CD8-positive, alpha-beta memory T cell (primary cell): ENCODE data around the gene DOP1A. TPM values are rescaled to one million over a fixed set of nuclear protein-coding genes. Genes with fewer than 3 reads are reported as not detected.

ENCODE experiments used
- CTCF ChIA-PET: fragments of 350-600 bp; sonication (Branson Sonifier 250); formaldehyde crosslinking; loops from one replicate; lab custom pipeline; 2021; ENCODE audit warnings: antibody characterized with exemption; lab: Charles Lee
- POLR2A ChIA-PET: fragments of 350-600 bp; sonication (Branson Sonifier 250); formaldehyde crosslinking; loops from one replicate; lab custom pipeline; 2021; ENCODE audit warnings: antibody characterized with exemption; lab: Charles Lee
- DNase-seq, 5 donors: peaks; one replicate each; pipeline versions ENCODE4 v3.0.0 to v3.0.0-alpha.2; 2020 to 2022; ENCODE audit warnings: mixed read lengths in 1 of 5
- H3K27ac ChIP-seq: one replicate; pipeline ENCODE4 v1.7.0; 2013; ENCODE audit warnings: low read depth, mild to moderate bottlenecking, low read length, moderate library complexity
- H3K27me3 ChIP-seq: 2 replicates; pipeline ENCODE4 v1.7.0; 2013; ENCODE audit warnings: low read length, mild to moderate bottlenecking; ENCODE audit not compliant: insufficient read depth, poor library complexity, severe bottlenecking
- H3K36me3 ChIP-seq: 2 replicates; pipeline ENCODE4 v1.7.0; 2013; ENCODE audit warnings: mild to moderate bottlenecking, low read length, moderate library complexity; ENCODE audit not compliant: insufficient read depth
- H3K4me1 ChIP-seq: 2 replicates; pipeline ENCODE4 v1.7.0; 2013; ENCODE audit warnings: mild to moderate bottlenecking, low read length, moderate library complexity; ENCODE audit not compliant: insufficient read depth
- H3K4me3 ChIP-seq: 2 replicates; pipeline ENCODE4 v1.7.0; 2013; ENCODE audit warnings: mild to moderate bottlenecking, low read length
- H3K9me3 ChIP-seq: 2 replicates; pipeline ENCODE4 v1.7.0; 2013; ENCODE audit warnings: mild to moderate bottlenecking, low read length
- H3K27ac Mint-ChIP-seq, 8 donors: one replicate each; pipeline ENCODE4 v1.8.0; 2020 to 2021; ENCODE audit warnings: mixed read lengths in 8 of 8, mild to moderate bottlenecking in 6 of 8, inconsistent platforms in 3 of 8, moderate library complexity in 3 of 8
- H3K27me3 Mint-ChIP-seq, 2 donors: one replicate each; pipeline ENCODE4 v1.8.0; 2020 to 2021; ENCODE audit warnings: mixed read lengths in 2 of 2, mild to moderate bottlenecking in 1 of 2, moderate library complexity in 1 of 2
- H3K36me3 Mint-ChIP-seq, 3 donors: one replicate each; pipeline ENCODE4 v1.8.0; 2020 to 2021; ENCODE audit warnings: mixed read lengths in 3 of 3, inconsistent platforms in 1 of 3, mild to moderate bottlenecking in 1 of 3
- H3K4me1 Mint-ChIP-seq, 3 donors: one replicate each; pipeline ENCODE4 v1.8.0; 2020 to 2021; ENCODE audit warnings: mixed read lengths in 3 of 3, inconsistent platforms in 1 of 3, mild to moderate bottlenecking in 1 of 3
- H3K4me3 Mint-ChIP-seq, 7 donors: one replicate each; pipeline ENCODE4 v1.8.0; 2020 to 2021; ENCODE audit warnings: mixed read lengths in 7 of 7, mild to moderate bottlenecking in 6 of 7, moderate library complexity in 4 of 7, inconsistent platforms in 2 of 7
- H3K9me3 Mint-ChIP-seq, 5 donors: one replicate each; pipeline ENCODE4 v1.8.0; 2020 to 2022; ENCODE audit warnings: mixed read lengths in 5 of 5, mild to moderate bottlenecking in 3 of 5, moderate library complexity in 2 of 5, inconsistent platforms in 1 of 5
- polyA plus RNA-seq: library from polyadenylated mRNA; unstranded; fragments of 300-500 nt; fragmentation: Illumina TruSeq; gene quantifications from one replicate; pipeline ENCODE4 v1.2.3, GENCODE V29; 2021
- total RNA-seq, 2 experiments: library from RNA; stranded (reverse); gene quantifications; one replicate each; pipeline ENCODE4 v1.2.3, GENCODE V29; 2021

DOP1A gene
- total and polyA plus RNA-seq, 3 experiments from 2014 or later: 4.7 to 9.7 (median 8.5) TPM

DNA sequence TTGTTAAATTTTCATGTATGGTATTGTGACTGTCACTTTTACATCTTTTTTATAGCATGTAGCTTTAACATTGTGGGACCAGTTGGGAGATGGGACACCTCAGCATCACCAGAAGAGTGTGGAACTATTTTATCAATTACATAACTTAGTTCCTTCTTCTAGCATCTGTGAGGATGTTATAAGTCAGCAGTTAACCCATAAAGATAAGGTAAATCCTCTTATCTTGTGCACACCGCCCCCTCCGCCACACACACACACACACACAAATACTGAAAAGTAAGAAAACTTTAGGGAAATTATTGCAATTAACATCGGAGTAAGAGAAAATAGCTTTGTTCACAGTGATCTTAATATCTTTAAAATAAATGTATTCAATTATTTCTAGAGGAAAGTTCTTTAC is 64.7 kb downstream of the DOP1A start:
- Mint-ChIP-seq H3K9me3 (no peaks in the 10 kb centered on the region), H3K36me3 (peaks cover 9 to 74% (median 32%) of the 10 kb centered on the region in 3 donors), H3K27me3 (no peaks in the 10 kb centered on the region), H3K27ac (peak overlapping the region in 1 of 8 donors; percentile 2), H3K4me3 (no peak overlapping the region), H3K4me1 (no peaks in the 10 kb centered on the region)
- CTCF ChIA-PET: no interaction called here
- no peak overlapping the region for H3K4me3 ChIP-seq
- peaks cover 13% of the 10 kb centered on the region for H3K36me3 ChIP-seq
- POLR2A ChIA-PET: interaction anchor here (0.6 kb wide), 1 partner anchor 82 kb away, joined by 4 read pairs; no protein-coding TSS in a partner anchor
- no peaks in the 10 kb centered on the region for H3K4me1 ChIP-seq
- H3K9me3 ChIP-seq: no peaks in the 10 kb centered on the region
- H3K27me3 ChIP-seq: no peaks in the 10 kb centered on the region
- H3K27ac ChIP-seq: no peak overlapping the region
- DNase-seq: no peak

DNA sequence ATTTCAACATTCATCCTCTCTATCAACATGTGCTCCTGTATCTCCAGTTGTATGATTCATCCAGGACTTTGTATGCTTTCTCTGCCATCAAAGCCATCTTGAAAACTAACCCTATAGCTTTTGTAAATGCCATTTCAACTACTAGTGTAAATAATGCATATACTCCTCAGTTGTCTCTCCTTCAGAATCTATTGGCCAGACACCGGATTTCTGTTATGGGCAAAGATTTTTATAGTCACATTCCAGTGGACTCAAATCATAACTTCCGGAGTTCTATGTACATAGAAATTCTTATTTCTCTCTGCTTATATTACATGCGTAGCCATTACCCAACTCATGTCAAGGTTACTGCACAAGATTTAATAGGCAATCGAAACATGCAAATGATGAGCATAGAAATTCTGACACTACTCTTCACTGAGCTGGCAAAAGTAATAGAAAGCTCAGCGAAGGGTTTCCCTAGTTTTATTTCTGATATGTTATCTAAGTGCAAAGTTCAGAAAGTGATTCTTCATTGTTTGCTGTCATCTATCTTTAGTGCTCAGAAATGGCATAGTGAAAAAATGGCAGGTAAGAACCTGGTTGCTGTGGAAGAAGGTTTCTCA is 70.7 kb downstream of the DOP1A start:
- H3K9me3 Mint-ChIP-seq: no peaks in the 10 kb centered on the region
- H3K4me1 ChIP-seq: no peaks in the 10 kb centered on the region
- peaks cover 9% of the 10 kb centered on the region for H3K36me3 ChIP-seq
- no peaks in the 10 kb centered on the region for H3K4me1 Mint-ChIP-seq
- ChIA-PET POLR2A (no interaction called here), CTCF (interaction anchor here (1.0 kb wide), 1 partner anchor 52 kb away, joined by 3 read pairs; no protein-coding TSS in a partner anchor)
- H3K4me3 ChIP-seq: no peak overlapping the region
- peak overlapping the region in 1 of 8 donors; percentile 17 for H3K27ac Mint-ChIP-seq
- H3K27me3 ChIP-seq: no peaks in the 10 kb centered on the region
- H3K9me3 ChIP-seq: no peaks in the 10 kb centered on the region
- no peaks in the 10 kb centered on the region for H3K27me3 Mint-ChIP-seq
- H3K4me3 Mint-ChIP-seq: no peak overlapping the region
- DNase-seq: no peak
- H3K36me3 Mint-ChIP-seq: peaks cover 6 to 71% (median 18%) of the 10 kb centered on the region in 3 donors
- H3K27ac ChIP-seq: no peak overlapping the region

DNA sequence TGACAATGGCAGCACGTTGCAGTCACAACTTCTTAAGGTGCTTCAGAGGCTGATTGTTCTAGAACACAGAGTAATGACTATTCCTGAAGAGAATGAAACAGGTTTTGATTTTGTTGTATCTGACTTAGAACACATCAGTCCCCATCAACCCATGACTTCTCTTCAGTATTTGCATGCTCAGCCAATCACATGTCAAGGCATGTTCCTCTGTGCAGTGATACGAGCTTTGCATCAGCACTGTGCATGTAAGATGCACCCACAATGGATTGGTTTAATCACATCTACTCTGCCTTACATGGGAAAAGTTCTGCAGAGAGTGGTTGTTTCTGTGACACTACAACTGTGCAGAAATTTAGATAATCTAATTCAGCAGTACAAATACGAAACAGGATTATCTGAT is 71.3 kb downstream of the DOP1A start:
- H3K9me3 Mint-ChIP-seq: no peaks in the 10 kb centered on the region
- CTCF ChIA-PET: interaction anchor here (1.0 kb wide), 1 partner anchor 53 kb away, joined by 3 read pairs; no protein-coding TSS in a partner anchor
- Histone ChIP-seq H3K9me3 (no peaks in the 10 kb centered on the region), H3K4me3 (no peak overlapping the region), H3K27ac (no peak overlapping the region), H3K27me3 (no peaks in the 10 kb centered on the region), H3K36me3 (peaks cover 9% of the 10 kb centered on the region), H3K4me1 (no peaks in the 10 kb centered on the region)
- H3K27ac Mint-ChIP-seq: no peak overlapping the region
- H3K36me3 Mint-ChIP-seq: peaks cover 9 to 77% (median 22%) of the 10 kb centered on the region in 3 donors
- POLR2A ChIA-PET: no interaction called here
- H3K4me3 Mint-ChIP-seq: no peak overlapping the region
- H3K27me3 Mint-ChIP-seq: no peaks in the 10 kb centered on the region
- H3K4me1 Mint-ChIP-seq: no peaks in the 10 kb centered on the region
- no peak for DNase-seq

DNA sequence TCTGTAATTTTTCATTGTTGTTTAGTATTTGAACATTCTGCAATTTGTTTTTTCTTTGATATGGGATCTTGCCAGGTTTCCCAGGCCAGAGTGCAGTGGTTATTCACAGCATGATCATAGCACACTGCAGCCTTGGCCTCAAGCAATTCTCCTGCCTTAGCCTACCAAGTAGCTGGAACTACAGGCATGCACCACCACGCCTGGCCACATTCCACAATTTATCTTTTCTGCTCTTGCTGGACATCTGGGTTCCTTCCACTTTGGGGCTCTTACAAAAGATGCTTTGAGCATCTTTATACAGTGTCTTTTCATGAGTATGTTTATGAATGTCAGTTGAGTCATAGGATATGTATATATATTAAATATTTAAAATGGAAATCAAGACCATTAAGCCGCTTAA is 83.6 kb downstream of the DOP1A start:
- H3K4me1 Mint-ChIP-seq: no peaks in the 10 kb centered on the region
- no peaks in the 10 kb centered on the region for H3K9me3 ChIP-seq
- ChIA-PET CTCF (no interaction called here), POLR2A (no interaction called here)
- no peak overlapping the region for H3K27ac Mint-ChIP-seq
- H3K9me3 Mint-ChIP-seq: no peaks in the 10 kb centered on the region
- H3K27me3 ChIP-seq: no peaks in the 10 kb centered on the region
- H3K36me3 ChIP-seq: peaks cover 14% of the 10 kb centered on the region
- H3K4me1 ChIP-seq: no peaks in the 10 kb centered on the region
- H3K4me3 ChIP-seq: no peak overlapping the region
- H3K36me3 Mint-ChIP-seq: peaks cover 0 to 72% (median 20%) of the 10 kb centered on the region in 3 donors
- peaks cover 0 to 1% of the 10 kb centered on the region in 2 donors for H3K27me3 Mint-ChIP-seq
- H3K27ac ChIP-seq: no peak overlapping the region
- DNase-seq: no peak
- H3K4me3 Mint-ChIP-seq: no peak overlapping the region

DNA sequence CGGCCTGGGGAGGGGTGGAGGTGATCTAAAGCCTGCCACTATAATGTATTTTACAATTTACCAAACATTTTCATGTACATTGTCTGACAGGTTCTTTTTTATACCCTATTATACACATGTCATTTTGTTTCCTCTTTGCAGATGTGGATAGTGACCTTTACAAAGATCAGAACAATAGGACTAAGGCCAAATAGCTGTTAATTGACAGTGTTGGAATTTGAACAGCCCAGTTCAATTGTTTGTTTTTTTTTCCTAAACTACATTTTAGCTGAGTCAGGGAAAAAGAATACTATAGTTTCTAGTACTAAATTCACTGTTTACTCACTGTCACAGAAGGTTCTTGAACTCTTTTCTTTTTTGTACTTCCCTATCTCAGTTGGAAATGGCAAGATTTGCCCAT is 85.4 kb downstream of the DOP1A start:
- H3K9me3 Mint-ChIP-seq: no peaks in the 10 kb centered on the region
- Histone ChIP-seq H3K36me3 (peaks cover 10% of the 10 kb centered on the region), H3K27ac (no peak overlapping the region), H3K4me1 (no peaks in the 10 kb centered on the region), H3K9me3 (no peaks in the 10 kb centered on the region), H3K27me3 (no peaks in the 10 kb centered on the region), H3K4me3 (no peak overlapping the region)
- peaks cover 0 to 1% of the 10 kb centered on the region in 2 donors for H3K27me3 Mint-ChIP-seq
- H3K36me3 Mint-ChIP-seq: peaks cover 0 to 77% (median 25%) of the 10 kb centered on the region in 3 donors
- POLR2A ChIA-PET: no interaction called here
- H3K27ac Mint-ChIP-seq: no peak overlapping the region
- no peaks in the 10 kb centered on the region for H3K4me1 Mint-ChIP-seq
- no peak overlapping the region for H3K4me3 Mint-ChIP-seq
- CTCF ChIA-PET: no interaction called here
- DNase-seq: no peak

DNA sequence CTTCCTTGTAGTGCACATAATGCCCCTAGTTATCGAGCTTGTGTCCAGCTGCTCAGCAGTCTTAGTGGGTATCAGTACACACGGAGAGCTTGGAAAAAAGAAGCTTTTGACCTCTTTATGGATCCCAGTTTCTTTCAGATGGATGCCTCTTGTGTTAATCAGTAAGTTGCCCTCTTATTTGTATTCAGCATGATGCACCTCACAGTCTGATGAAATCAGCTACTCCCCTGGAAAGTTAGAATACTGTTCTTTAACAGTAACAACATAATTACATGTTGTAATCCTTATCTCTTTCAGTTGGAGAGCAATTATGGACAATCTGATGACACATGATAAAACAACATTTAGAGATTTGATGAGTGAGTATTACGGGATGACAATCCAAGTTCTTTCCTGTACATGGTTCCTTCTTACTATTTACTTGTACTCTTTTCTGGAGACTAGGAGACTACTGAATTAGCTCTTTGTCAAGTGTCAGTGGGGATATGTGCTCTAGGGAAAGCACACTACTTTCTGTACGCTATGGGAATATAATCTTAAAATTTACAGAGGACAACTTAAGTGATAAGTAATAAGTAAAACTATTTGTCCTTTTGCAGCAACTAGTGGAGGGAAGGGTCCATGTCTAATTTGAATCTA is 86.5 kb downstream of the DOP1A start:
- Mint-ChIP-seq H3K27me3 (peaks cover 0 to 1% of the 10 kb centered on the region in 2 donors), H3K4me3 (no peak overlapping the region), H3K9me3 (no peaks in the 10 kb centered on the region), H3K4me1 (no peaks in the 10 kb centered on the region), H3K36me3 (peaks cover 0 to 78% (median 25%) of the 10 kb centered on the region in 3 donors), H3K27ac (peak overlapping the region in 1 of 8 donors; percentile 58)
- Histone ChIP-seq H3K4me3 (no peak overlapping the region), H3K36me3 (peaks cover 10% of the 10 kb centered on the region), H3K4me1 (no peaks in the 10 kb centered on the region), H3K27ac (no peak overlapping the region), H3K9me3 (no peaks in the 10 kb centered on the region), H3K27me3 (no peaks in the 10 kb centered on the region)
- ChIA-PET CTCF (interaction anchor here (0.8 kb wide), 1 partner anchor 87 kb away, joined by 3 read pairs; the partner anchor contains the start of gene DOP1A), POLR2A (no interaction called here)
- DNase-seq: no peak

DNA sequence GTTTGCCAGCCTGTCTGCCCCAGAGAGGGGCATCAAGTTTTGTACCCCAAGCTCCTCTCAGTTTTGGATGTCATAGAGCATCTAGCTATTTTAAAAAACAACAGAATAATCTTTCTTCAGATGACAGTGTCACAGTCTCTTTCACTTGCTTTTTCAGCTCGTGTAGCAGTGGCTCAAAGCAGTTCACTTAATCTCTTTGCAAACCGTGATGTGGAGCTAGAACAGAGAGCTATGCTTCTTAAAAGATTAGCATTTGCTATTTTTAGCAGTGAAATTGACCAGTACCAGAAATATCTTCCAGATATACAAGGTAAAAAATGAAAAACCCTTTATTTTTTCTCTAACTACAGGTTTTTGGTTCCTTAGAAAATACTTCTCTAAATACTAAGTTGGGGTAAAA is 88.3 kb downstream of the DOP1A start:
- Histone ChIP-seq H3K36me3 (peaks cover 10% of the 10 kb centered on the region), H3K9me3 (no peaks in the 10 kb centered on the region), H3K4me3 (no peak overlapping the region), H3K27ac (no peak overlapping the region), H3K27me3 (no peaks in the 10 kb centered on the region), H3K4me1 (no peaks in the 10 kb centered on the region)
- Mint-ChIP-seq H3K36me3 (peaks cover 0 to 79% (median 32%) of the 10 kb centered on the region in 3 donors), H3K27ac (peak overlapping the region in 2 of 8 donors; percentile 43 to 62), H3K27me3 (no peaks in the 10 kb centered on the region), H3K4me1 (no peaks in the 10 kb centered on the region), H3K4me3 (no peak overlapping the region), H3K9me3 (no peaks in the 10 kb centered on the region)
- DNase-seq: no peak
- CTCF ChIA-PET: interaction anchor here (1.7 kb wide), 1 partner anchor 89 kb away, joined by 4 read pairs; no protein-coding TSS in a partner anchor
- POLR2A ChIA-PET: no interaction called here

DNA sequence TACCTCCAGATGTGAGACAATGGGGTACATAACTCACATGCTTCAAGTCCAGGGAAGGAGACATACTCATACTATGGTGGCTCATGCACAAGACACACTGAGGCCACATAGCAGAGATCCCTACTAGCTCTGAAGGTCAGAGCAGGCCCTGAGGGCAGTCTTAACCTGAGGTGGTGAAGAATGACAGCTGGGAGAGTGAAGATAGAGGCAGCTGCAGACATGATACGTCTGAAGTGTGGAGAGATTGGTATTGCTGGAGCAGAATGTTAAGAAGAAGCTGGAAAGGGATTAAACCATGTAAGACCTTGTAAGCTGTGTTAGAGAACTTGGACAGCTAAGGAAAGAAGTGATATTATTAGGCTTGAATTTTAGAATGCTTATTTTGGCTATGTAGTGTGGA is 92.7 kb downstream of the DOP1A start:
- no peaks in the 10 kb centered on the region for H3K27me3 ChIP-seq
- Mint-ChIP-seq H3K27ac (peak overlapping the region in 3 of 8 donors; percentile 1 to 74 (median 32)), H3K4me1 (no peaks in the 10 kb centered on the region), H3K4me3 (no peak overlapping the region), H3K9me3 (no peaks in the 10 kb centered on the region), H3K36me3 (peaks cover 4 to 79% (median 32%) of the 10 kb centered on the region in 3 donors), H3K27me3 (no peaks in the 10 kb centered on the region)
- ChIA-PET CTCF (interaction anchor here (1.4 to 1.9 kb wide), 2 partner anchors 25 to 93 kb away, joined by 3 to 6 read pairs; partner anchors contain the start of gene DOP1A), POLR2A (no interaction called here)
- DNase-seq: no peak
- H3K4me1 ChIP-seq: no peaks in the 10 kb centered on the region
- H3K4me3 ChIP-seq: no peak overlapping the region
- H3K36me3 ChIP-seq: peaks cover 8% of the 10 kb centered on the region
- H3K9me3 ChIP-seq: no peaks in the 10 kb centered on the region
- no peak overlapping the region for H3K27ac ChIP-seq
